Natural killer cell (primary cell): ENCODE data around the gene KIRREL3. TPM values are rescaled to one million over a fixed set of nuclear protein-coding genes. Genes with fewer than 3 reads are reported as not detected.

Experiments used
- ATAC-seq, 3 donors: fragments of 150-1000 bp in 2 of 3; fragments of 200-7000 bp in 1 of 3; cut with Tn5 transposase; 1 replicate in 1 of 3; 2 replicates in 2 of 3; pipeline ENCODE4 v1.10.0; 2021; ENCODE audit warnings: mild to moderate bottlenecking in 2 of 3, moderate library complexity in 2 of 3
- DNase-seq, 2 donors: peaks; one replicate each; pipeline versions ENCODE4 v3.0.0 to v3.0.0-alpha.2; 2013 to 2021; ENCODE audit warnings: mixed read lengths in 1 of 2
- H3K27ac ChIP-seq: one replicate; pipeline ENCODE4 v1.5.1; 2013; ENCODE audit warnings: mild to moderate bottlenecking, low read length
- H3K27me3 ChIP-seq: one replicate; pipeline ENCODE4 v1.6.1; 2013; ENCODE audit warnings: low read length; ENCODE audit not compliant: control insufficient read depth, insufficient read depth
- H3K36me3 ChIP-seq: one replicate; pipeline ENCODE4 v1.6.1; 2013; ENCODE audit warnings: low read length; ENCODE audit not compliant: control insufficient read depth, insufficient read depth
- H3K4me1 ChIP-seq: one replicate; pipeline ENCODE4 v1.6.1; 2013; ENCODE audit warnings: low read length; ENCODE audit not compliant: control insufficient read depth, insufficient read depth
- H3K4me3 ChIP-seq: one replicate; pipeline ENCODE4 v1.5.1; 2013; ENCODE audit warnings: low read length
- H3K9me3 ChIP-seq: one replicate; pipeline ENCODE4 v1.6.1; 2013; ENCODE audit warnings: low read length; ENCODE audit not compliant: control insufficient read depth, insufficient read depth
- H3K27ac Mint-ChIP-seq, 2 donors: one replicate each; pipeline ENCODE4 v1.8.0; 2022; ENCODE audit warnings: mild to moderate bottlenecking in 2 of 2, mixed read lengths in 2 of 2, moderate library complexity in 1 of 2
- H3K27me3 Mint-ChIP-seq, 2 donors: one replicate each; pipeline ENCODE4 v1.8.0; 2022; ENCODE audit warnings: low read depth in 2 of 2, mixed read lengths in 2 of 2
- H3K36me3 Mint-ChIP-seq: one replicate; pipeline ENCODE4 v1.8.0; 2022; ENCODE audit warnings: mixed read lengths
- H3K4me1 Mint-ChIP-seq, 2 donors: one replicate each; pipeline ENCODE4 v1.8.0; 2022; ENCODE audit warnings: mixed read lengths in 2 of 2
- H3K4me3 Mint-ChIP-seq: one replicate; pipeline ENCODE4 v1.8.0; 2022; ENCODE audit warnings: mild to moderate bottlenecking, moderate library complexity, mixed read lengths
- H3K9me3 Mint-ChIP-seq, 2 donors: one replicate each; pipeline ENCODE4 v1.8.0; 2022; ENCODE audit warnings: mixed read lengths in 2 of 2
- WGBS: methylation state at CpG from one replicate; pipeline ENCODE4 v1.1.7; 2013; ENCODE audit warnings: missing lambda C conversion rate; ENCODE audit not compliant: insufficient coverage; 5-methylcytosine and 5-hydroxymethylcytosine counted together
- intact Hi-C: fragments of 100-400 bp; cut with micrococcal nuclease; formaldehyde crosslinking; loops from one replicate; pipeline ENCODE4 v1.14.2; 2022
- total RNA-seq, 4 donors: library from RNA; stranded (reverse); fragments of 120-200 nt in 1 of 4; gene quantifications; one replicate each; pipeline versions ENCODE4 v1.2.3 to v1.2.4, GENCODE V29; 2013 to 2022
- TF ChIP-seq, protein P1 (sequence below): fragments of 200-600 bp; IDR thresholded peaks from one replicate; pipeline ENCODE4 v1.8.0; 2022; ENCODE audit warnings: antibody characterized with exemption

Gene KIRREL3
- total RNA-seq, 3 donors from 2014 or later (not counting 1 experiment from before 2014, with no cell fraction given), result not detected

DNA sequence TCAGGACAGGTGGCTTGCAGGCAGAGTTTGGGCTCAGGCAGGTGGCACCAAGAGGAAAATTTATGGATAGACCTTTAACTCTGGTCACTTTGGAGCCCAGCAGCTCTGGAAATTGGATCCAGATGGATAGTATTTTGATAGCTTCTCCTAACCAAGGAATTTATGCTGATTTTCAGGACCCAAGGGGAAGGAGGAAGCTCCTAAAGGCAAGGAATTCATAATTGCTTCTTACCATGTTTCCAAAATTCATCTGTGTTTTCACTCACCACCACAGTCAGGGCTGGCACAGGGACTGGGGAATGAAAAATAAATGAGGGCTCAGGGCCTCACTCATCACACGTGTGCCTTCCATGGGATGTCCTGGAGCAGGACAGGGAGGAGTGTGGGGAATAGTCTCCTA is 327.3 kb downstream of the KIRREL3 start:
- H3K36me3 ChIP-seq, result no peaks in the 10 kb centered on the region
- DNase-seq (no peak), ATAC-seq (no peak)
- no peak overlapping the region for H3K4me3 ChIP-seq
- WGBS, result 88% methylated on average over 1 of the region's 1 CpG
- no peaks in the 10 kb centered on the region for H3K4me1 ChIP-seq
- H3K9me3 ChIP-seq, result no peaks in the 10 kb centered on the region
- Mint-ChIP-seq H3K36me3 (no peaks in the 10 kb centered on the region), H3K4me1 (no peaks in the 10 kb centered on the region), H3K27ac (no peak overlapping the region), H3K27me3 (peaks cover 22 to 31% of the 10 kb centered on the region in 2 donors), H3K9me3 (no peaks in the 10 kb centered on the region), H3K4me3 (no peak overlapping the region)
- H3K27ac ChIP-seq, result no peak overlapping the region
- intact Hi-C loops, result loop anchor here (10.0 kb wide), 1 partner anchor 61 kb away; no protein-coding TSS in a partner anchor
- TF ChIP-seq, protein P1, sequence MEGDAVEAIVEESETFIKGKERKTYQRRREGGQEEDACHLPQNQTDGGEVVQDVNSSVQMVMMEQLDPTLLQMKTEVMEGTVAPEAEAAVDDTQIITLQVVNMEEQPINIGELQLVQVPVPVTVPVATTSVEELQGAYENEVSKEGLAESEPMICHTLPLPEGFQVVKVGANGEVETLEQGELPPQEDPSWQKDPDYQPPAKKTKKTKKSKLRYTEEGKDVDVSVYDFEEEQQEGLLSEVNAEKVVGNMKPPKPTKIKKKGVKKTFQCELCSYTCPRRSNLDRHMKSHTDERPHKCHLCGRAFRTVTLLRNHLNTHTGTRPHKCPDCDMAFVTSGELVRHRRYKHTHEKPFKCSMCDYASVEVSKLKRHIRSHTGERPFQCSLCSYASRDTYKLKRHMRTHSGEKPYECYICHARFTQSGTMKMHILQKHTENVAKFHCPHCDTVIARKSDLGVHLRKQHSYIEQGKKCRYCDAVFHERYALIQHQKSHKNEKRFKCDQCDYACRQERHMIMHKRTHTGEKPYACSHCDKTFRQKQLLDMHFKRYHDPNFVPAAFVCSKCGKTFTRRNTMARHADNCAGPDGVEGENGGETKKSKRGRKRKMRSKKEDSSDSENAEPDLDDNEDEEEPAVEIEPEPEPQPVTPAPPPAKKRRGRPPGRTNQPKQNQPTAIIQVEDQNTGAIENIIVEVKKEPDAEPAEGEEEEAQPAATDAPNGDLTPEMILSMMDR, result no peak
- no peaks in the 10 kb centered on the region for H3K27me3 ChIP-seq

GRCh38 chr11:126669416-126669815 is 331.2 kb downstream of the KIRREL3 start:
- H3K9me3 Mint-ChIP-seq, result no peaks in the 10 kb centered on the region
- Histone ChIP-seq H3K27me3 (no peaks in the 10 kb centered on the region), H3K4me1 (no peaks in the 10 kb centered on the region), H3K36me3 (no peaks in the 10 kb centered on the region), H3K9me3 (no peaks in the 10 kb centered on the region), H3K4me3 (no peak overlapping the region), H3K27ac (no peak overlapping the region)
- H3K4me1 Mint-ChIP-seq, result no peaks in the 10 kb centered on the region
- TF ChIP-seq, protein P1, result no peak
- intact Hi-C loops, result no loop called here
- peaks cover 18 to 42% of the 10 kb centered on the region in 2 donors for H3K27me3 Mint-ChIP-seq
- no peaks in the 10 kb centered on the region for H3K36me3 Mint-ChIP-seq
- no peak overlapping the region for H3K27ac Mint-ChIP-seq
- ATAC-seq, result no peak
- H3K4me3 Mint-ChIP-seq, result no peak overlapping the region
- WGBS, result 61% methylated on average over 5 of the region's 5 CpGs
- no peak for DNase-seq

GRCh38 chr11:126664643-126665042 is 335.9 kb downstream of the KIRREL3 start:
- 93% methylated on average over 2 of the region's 2 CpGs for WGBS
- TF ChIP-seq, protein P1, result no peak
- intact Hi-C loops, result no loop called here
- Mint-ChIP-seq H3K27ac (no peak overlapping the region), H3K9me3 (no peaks in the 10 kb centered on the region), H3K4me1 (no peaks in the 10 kb centered on the region), H3K27me3 (peaks cover 9 to 49% of the 10 kb centered on the region in 2 donors), H3K36me3 (no peaks in the 10 kb centered on the region), H3K4me3 (no peak overlapping the region)
- no peak for ATAC-seq
- Histone ChIP-seq H3K27ac (no peak overlapping the region), H3K27me3 (no peaks in the 10 kb centered on the region), H3K9me3 (no peaks in the 10 kb centered on the region), H3K36me3 (no peaks in the 10 kb centered on the region), H3K4me3 (no peak overlapping the region), H3K4me1 (no peaks in the 10 kb centered on the region)
- no peak for DNase-seq
